C4-2B (cell line): ENCODE results near the gene MAML3.

Source experiments
- H3K27ac ChIP-seq: fragments of 450-650 bp; 2 replicates; pipeline ENCODE4 v1.5.1; 2017
- ZFX ChIP-seq: fragments of 450-650 bp; IDR thresholded peaks from 2 replicates; pipeline ENCODE4 v1.6.1; 2017
- TF ChIP-seq, protein P1 (sequence below): fragments of 450-650 bp; conservative IDR thresholded peaks from 2 replicates; pipeline ENCODE4 v1.5.1; 2017; ENCODE audit warnings: mild to moderate bottlenecking

MAML3 gene

GRCh38 chr4:139905489-139905888, 248.5 kb downstream of the MAML3 start:
- H3K27ac ChIP-seq, result no peak overlapping the region
- TF ChIP-seq, protein P1, sequence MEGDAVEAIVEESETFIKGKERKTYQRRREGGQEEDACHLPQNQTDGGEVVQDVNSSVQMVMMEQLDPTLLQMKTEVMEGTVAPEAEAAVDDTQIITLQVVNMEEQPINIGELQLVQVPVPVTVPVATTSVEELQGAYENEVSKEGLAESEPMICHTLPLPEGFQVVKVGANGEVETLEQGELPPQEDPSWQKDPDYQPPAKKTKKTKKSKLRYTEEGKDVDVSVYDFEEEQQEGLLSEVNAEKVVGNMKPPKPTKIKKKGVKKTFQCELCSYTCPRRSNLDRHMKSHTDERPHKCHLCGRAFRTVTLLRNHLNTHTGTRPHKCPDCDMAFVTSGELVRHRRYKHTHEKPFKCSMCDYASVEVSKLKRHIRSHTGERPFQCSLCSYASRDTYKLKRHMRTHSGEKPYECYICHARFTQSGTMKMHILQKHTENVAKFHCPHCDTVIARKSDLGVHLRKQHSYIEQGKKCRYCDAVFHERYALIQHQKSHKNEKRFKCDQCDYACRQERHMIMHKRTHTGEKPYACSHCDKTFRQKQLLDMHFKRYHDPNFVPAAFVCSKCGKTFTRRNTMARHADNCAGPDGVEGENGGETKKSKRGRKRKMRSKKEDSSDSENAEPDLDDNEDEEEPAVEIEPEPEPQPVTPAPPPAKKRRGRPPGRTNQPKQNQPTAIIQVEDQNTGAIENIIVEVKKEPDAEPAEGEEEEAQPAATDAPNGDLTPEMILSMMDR, result no peak
- no peak for TF ChIP-seq ZFX

GRCh38 chr4:139904406-139904805, 249.6 kb downstream of the MAML3 start:
- no peak for TF ChIP-seq ZFX
- TF ChIP-seq, protein P1, result no peak

DNA sequence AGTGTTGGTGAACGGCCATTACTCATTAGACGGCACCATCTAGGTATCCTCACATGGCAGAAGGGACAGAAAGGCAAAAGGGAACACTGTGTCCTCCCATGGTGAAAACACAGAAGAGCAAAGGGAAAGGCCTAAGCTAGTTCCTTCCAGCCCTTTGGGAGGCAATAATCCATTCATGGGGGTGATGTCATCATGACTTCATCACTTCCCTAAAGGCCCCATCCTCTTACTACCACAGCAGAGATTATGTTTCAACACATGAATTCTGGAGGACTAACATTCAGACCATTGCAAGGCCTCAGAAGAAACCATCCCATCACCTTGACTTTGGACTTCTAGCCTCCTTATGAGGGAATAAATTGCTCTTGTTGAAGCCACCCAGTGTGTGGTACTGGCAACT, 250.1 kb downstream of the MAML3 start:
- no peak overlapping the region for H3K27ac ChIP-seq
- no peak for TF ChIP-seq ZFX
- TF ChIP-seq, protein P1, result no peak

More at GRCh38 chr4:139904406-139904805, 249.6 kb downstream of the MAML3 start:
- no peak overlapping the region for H3K27ac ChIP-seq

DNA sequence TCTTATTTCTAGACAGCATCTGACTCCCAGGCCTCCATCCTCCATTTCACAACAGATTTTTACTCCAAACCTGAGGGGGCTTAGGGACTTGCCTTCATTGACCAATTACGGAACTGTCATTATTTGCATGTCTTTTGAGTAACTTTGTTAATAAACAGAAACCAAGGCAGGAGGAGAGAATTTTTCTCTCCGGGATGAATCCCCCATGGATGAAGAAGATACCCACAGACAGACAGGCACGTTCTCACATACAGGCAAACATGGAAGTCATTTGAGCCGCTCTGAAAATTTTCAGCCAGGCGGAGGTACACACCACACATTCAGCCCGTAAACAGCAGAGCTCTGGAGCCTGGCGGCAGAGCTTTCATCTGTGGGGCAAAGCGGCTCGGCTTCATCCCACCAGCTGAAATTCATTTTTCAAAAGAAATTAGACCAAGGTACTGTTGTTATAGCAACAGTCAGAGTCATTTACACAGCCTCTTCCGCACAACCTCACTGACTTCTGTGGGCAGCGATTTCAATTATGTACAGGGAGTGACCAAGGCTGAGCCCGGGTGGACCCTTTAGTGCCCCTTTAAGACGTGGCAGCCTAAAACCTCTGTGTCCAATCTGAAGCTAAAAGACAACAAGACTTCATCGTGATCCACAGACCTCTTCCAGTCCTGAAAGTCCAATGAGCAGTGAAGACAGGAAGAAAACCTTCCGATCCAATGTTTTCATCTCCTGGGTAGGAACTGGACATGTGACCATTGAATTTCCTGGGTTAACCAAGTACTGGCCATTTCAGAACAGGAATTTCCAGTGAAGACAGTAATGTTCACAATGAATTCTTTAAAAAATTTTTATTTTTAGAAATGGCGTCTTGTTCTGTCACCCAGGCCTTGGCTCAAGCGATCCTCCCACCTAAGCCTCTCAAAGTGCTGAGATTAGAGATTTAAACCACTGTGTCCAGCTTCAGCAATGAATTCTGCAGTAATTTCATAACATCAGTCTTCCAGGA, 251.4 kb downstream of the MAML3 start:
- peak overlapping the region; percentile 56 for H3K27ac ChIP-seq
- no peak for TF ChIP-seq ZFX
- TF ChIP-seq, protein P1, result no peak

GRCh38 chr4:139901531-139902320, 252.3 kb downstream of the MAML3 start:
- TF ChIP-seq, protein P1, result no peak
- TF ChIP-seq ZFX, result no peak
- H3K27ac ChIP-seq, result peak overlapping the region; percentile 56

DNA sequence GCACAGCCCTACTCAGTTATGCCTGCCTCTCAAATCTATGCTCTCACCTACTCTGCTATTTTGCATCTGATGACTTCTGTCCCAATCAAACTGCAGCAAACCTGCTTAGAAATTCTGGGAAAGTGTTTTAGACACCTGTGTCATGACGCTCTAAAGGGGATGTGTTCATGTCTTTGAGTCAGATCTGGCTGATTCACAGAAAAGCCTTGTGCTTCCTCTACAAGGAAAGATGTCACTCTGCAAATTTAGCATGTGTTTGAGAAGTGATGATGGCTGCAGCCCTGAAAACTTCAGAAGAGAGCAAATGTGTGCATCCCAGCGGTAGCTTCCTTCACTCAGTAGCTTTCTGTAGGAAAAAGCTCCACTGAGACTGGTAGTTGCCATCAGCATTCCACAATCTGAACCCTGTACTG, 253.0 kb downstream of the MAML3 start:
- TF ChIP-seq, protein P1, result no peak
- no peak for TF ChIP-seq ZFX
- H3K27ac ChIP-seq, result no peak overlapping the region; the same call in 1 of the 2 replicates
